WERI-Rb-1 (cell line): ENCODE measurements around the gene CREBL2.

Source experiments
- DNase-seq: peaks from one replicate; pipeline ENCODE4 v3.0.0-alpha.2; 2020
- H3K27ac ChIP-seq: fragments of 250-450 bp; sonication (Bioruptor Pico); 2 replicates; pipeline ENCODE4 v1.5.1; 2020; ENCODE audit warnings: mild to moderate bottlenecking, moderate library complexity
- H3K27me3 ChIP-seq: fragments of 250-450 bp; sonication (Bioruptor Pico); 2 replicates; pipeline ENCODE4 v1.5.1; 2021; ENCODE audit warnings: mild to moderate bottlenecking, low read depth, moderate library complexity; ENCODE audit not compliant: insufficient read depth, severe bottlenecking
- H3K36me3 ChIP-seq: fragments of 250-450 bp; sonication (Bioruptor Pico); 2 replicates; pipeline ENCODE4 v1.5.1; 2020; ENCODE audit warnings: mild to moderate bottlenecking, moderate library complexity
- H3K4me3 ChIP-seq: 2 replicates; pipeline ENCODE4 v1.5.1; 2011; ENCODE audit warnings: low read depth, mild to moderate bottlenecking, control low read depth, low read length
- H3K9me3 ChIP-seq: fragments of 250-450 bp; sonication (Bioruptor Pico); 2 replicates; pipeline ENCODE4 v1.5.1; 2021; ENCODE audit warnings: mild to moderate bottlenecking, moderate library complexity; ENCODE audit not compliant: severe bottlenecking
- TF ChIP-seq, protein P1 (sequence below): IDR thresholded peaks from 2 replicates; pipeline ENCODE4 v1.5.1; 2011; ENCODE audit warnings: low read depth, mild to moderate bottlenecking, control low read depth, inconsistent platforms, low read length

Gene CREBL2

DNA sequence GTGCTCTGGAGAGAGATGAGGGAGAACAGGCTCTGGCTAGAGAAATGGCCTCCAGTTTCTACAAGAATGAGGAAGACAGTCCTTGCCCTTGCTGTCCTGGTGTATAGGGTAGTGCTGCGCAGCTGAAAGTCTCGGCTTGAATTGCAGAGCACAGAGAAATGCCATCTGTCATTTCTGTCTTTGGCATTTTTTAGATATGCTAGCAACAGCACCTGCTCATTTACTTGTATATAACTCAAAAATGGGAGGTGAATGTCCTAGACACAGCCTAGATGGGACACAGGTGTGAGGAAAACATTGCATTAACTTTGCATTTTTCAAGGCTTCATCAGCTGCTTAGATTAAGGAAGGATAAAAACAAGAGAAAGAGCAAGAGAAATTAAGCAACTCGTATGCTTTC, 48.5 kb downstream of the CREBL2 start:
- TF ChIP-seq, protein P1, sequence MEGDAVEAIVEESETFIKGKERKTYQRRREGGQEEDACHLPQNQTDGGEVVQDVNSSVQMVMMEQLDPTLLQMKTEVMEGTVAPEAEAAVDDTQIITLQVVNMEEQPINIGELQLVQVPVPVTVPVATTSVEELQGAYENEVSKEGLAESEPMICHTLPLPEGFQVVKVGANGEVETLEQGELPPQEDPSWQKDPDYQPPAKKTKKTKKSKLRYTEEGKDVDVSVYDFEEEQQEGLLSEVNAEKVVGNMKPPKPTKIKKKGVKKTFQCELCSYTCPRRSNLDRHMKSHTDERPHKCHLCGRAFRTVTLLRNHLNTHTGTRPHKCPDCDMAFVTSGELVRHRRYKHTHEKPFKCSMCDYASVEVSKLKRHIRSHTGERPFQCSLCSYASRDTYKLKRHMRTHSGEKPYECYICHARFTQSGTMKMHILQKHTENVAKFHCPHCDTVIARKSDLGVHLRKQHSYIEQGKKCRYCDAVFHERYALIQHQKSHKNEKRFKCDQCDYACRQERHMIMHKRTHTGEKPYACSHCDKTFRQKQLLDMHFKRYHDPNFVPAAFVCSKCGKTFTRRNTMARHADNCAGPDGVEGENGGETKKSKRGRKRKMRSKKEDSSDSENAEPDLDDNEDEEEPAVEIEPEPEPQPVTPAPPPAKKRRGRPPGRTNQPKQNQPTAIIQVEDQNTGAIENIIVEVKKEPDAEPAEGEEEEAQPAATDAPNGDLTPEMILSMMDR: no peak
- no peak for DNase-seq

GRCh38 chr12:12661086-12661856, 49.6 kb downstream of the CREBL2 start:
- no peak overlapping the region for H3K4me3 ChIP-seq
- H3K9me3 ChIP-seq: no peaks in the 10 kb centered on the region
- H3K27ac ChIP-seq: no peak overlapping the region
- TF ChIP-seq, protein P1: no peak
- no peaks in the 10 kb centered on the region for H3K36me3 ChIP-seq
- DNase-seq: no peak
- H3K27me3 ChIP-seq: no peaks in the 10 kb centered on the region

More for the DNA sequence above, 48.5 kb downstream of the CREBL2 start:
- Histone ChIP-seq H3K27me3 (no peaks in the 10 kb centered on the region), H3K36me3 (no peaks in the 10 kb centered on the region), H3K27ac (no peak overlapping the region), H3K9me3 (no peaks in the 10 kb centered on the region), H3K4me3 (no peak overlapping the region)

DNA sequence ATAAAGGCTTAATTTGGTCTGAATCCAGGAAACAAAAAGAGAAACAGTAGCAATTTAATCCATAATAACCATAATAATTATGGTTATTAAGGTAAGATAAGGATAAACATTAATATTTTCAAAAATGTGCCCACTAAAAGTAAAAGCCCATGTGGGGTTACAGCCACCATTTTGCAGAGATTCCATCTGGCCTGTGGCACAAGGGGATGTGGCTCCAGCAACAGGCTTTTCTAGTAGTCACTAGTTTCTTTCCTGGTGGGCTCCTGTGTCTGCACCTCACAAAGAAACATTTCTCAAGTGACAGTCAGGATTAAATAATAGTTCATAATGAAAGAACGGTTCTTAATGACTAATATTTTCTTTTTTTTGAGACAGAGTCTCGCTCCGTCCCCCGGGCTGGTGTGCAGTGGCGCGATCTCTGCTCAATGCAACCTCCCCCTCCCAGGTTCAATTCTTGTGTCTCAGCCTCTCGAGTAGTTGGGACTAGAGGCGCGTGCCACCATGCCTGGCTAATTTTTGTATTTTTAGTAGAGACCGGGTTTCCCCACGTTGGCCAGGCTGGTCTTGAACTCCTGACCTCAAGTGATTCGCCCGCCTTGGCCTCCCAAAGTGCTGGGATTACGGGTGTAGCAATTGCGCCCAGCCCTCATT, 52.1 kb downstream of the CREBL2 start:
- H3K4me3 ChIP-seq: no peak overlapping the region
- TF ChIP-seq, protein P1: no peak

DNA sequence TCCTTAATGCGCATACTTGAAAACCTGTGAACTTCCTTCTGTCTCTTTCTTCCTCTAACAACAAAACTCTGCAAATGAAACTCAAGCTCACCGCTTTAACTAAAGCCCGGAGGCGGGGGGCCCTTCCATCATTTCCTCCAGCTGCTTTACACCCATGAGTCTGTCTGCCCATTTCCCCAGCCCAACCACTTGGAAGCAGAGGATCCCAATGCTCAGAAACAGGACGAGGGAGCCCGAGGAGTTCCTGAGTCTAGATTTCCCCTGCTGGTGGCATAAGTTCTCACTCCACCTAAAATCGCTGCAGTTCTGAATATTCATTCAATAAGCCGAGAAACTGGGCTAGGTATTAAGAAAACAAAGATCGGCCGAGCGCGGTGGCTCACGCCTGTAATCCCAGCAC, 53.5 kb downstream of the CREBL2 start:
- no peaks in the 10 kb centered on the region for H3K27me3 ChIP-seq
- no peaks in the 10 kb centered on the region for H3K36me3 ChIP-seq
- no peak overlapping the region for H3K27ac ChIP-seq
- no peak overlapping the region for H3K4me3 ChIP-seq
- no peaks in the 10 kb centered on the region for H3K9me3 ChIP-seq
- TF ChIP-seq, protein P1: no peak
- no peak for DNase-seq

More for the DNA sequence above, 52.1 kb downstream of the CREBL2 start:
- no peak overlapping the region for H3K27ac ChIP-seq
- no peak for DNase-seq
- no peaks in the 10 kb centered on the region for H3K27me3 ChIP-seq
- H3K36me3 ChIP-seq: no peaks in the 10 kb centered on the region
- H3K9me3 ChIP-seq: no peaks in the 10 kb centered on the region

DNA sequence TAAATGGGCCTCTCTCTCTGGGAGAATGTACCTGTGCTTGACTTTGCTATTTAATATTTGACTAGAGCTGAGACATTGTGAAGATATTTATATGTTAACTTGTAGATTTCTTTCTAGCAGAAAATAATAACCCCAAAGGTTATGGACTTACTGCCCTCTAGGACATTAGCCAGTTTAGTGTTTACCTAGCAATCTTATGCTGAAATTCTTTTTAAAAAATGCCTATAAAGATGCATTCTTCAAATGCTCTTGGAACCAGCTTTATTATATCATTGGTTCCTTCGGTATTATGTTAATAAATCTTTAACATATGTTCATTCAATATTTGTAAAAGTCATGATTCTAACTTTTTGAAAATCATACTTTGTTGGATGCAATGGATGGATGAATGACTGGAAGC, 56.3 kb downstream of the CREBL2 start:
- H3K27ac ChIP-seq: no peak overlapping the region
- H3K36me3 ChIP-seq: no peaks in the 10 kb centered on the region
- H3K9me3 ChIP-seq: no peaks in the 10 kb centered on the region
- no peaks in the 10 kb centered on the region for H3K27me3 ChIP-seq
- no peak overlapping the region for H3K4me3 ChIP-seq
- no peak for DNase-seq
- TF ChIP-seq, protein P1: no peak
